Ishikawa (cell line): ENCODE data around the gene ADTRP.

Source experiments
- CREB1 ChIP-seq: IDR thresholded peaks from 2 replicates; pipeline ENCODE4 v1.6.1; 2012; ENCODE audit warnings: low read depth
- EGR1 ChIP-seq: IDR thresholded peaks from 2 replicates; pipeline ENCODE4 v1.6.1; 2012
- EP300 ChIP-seq: IDR thresholded peaks from 2 replicates; pipeline ENCODE4 v1.6.1; 2012; ENCODE audit warnings: borderline replicate concordance
- RAD21 ChIP-seq: IDR thresholded peaks from 2 replicates; pipeline ENCODE4 v1.6.1; 2012; ENCODE audit warnings: low read depth
- REST ChIP-seq: IDR thresholded peaks from 2 replicates; pipeline ENCODE4 v1.6.1; 2012; ENCODE audit warnings: low read depth, mild to moderate bottlenecking
- TF ChIP-seq, protein P1 (sequence below): IDR thresholded peaks from 2 replicates; pipeline ENCODE4 v1.6.1; 2012

- TF ChIP-seq EP300 = no peak
- TF ChIP-seq, protein P1, sequence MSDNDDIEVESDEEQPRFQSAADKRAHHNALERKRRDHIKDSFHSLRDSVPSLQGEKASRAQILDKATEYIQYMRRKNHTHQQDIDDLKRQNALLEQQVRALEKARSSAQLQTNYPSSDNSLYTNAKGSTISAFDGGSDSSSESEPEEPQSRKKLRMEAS = no peak
- TF ChIP-seq EGR1 = no peak
- TF ChIP-seq REST = no peak
- no peak for TF ChIP-seq RAD21
- no peak for TF ChIP-seq CREB1
Measured at GRCh38 chr6:11668455-11668854, 110.1 kb downstream of the ADTRP start.
